ENCODE measurements around the gene CACNA1A.

CACNA1A gene

GRCh38 chr19:13417054-13417453 is 89.2 kb downstream of the CACNA1A start:
- no peak overlapping the region for H3K9ac ChIP-seq (ENCODE audit: low read depth, low read length)
- H3K4me1 ChIP-seq (ENCODE audit: insufficient read depth, low read length): no peaks in the 10 kb centered on the region
- no peaks in the 10 kb centered on the region for H3K27me3 ChIP-seq (ENCODE audit: insufficient read depth, low read length)
- H3K36me3 ChIP-seq (ENCODE audit: insufficient read depth, low read depth, low read length): no peaks in the 10 kb centered on the region
- no peak overlapping the region for H3K27ac ChIP-seq (ENCODE audit: low read length)
- H3K9me3 ChIP-seq (ENCODE audit: insufficient read depth, low read depth, low read length): peaks cover 8% of the 10 kb centered on the region; the same call in 1 of the 2 replicates
- no peak overlapping the region for H3K4me3 ChIP-seq (ENCODE audit: low read length)

GRCh38 chr19:13411899-13412298 is 94.4 kb downstream of the CACNA1A start:
- H3K36me3 ChIP-seq (ENCODE audit: insufficient read depth, low read depth, low read length): peaks cover 5% of the 10 kb centered on the region; the same call in 1 of the 2 replicates
- H3K27me3 ChIP-seq (ENCODE audit: insufficient read depth, low read length): no peaks in the 10 kb centered on the region
- H3K9me3 ChIP-seq (ENCODE audit: insufficient read depth, low read depth, low read length): no peaks in the 10 kb centered on the region
- H3K4me3 ChIP-seq (ENCODE audit: low read length): no peak overlapping the region
- no peaks in the 10 kb centered on the region for H3K4me1 ChIP-seq (ENCODE audit: insufficient read depth, low read length)
- no peak overlapping the region for H3K9ac ChIP-seq (ENCODE audit: low read depth, low read length)
- H3K27ac ChIP-seq (ENCODE audit: low read length): no peak overlapping the region

GRCh38 chr19:13410946-13411345 is 95.3 kb downstream of the CACNA1A start:
- Histone ChIP-seq H3K27ac (ENCODE audit: low read length) (no peak overlapping the region), H3K4me3 (ENCODE audit: low read length) (no peak overlapping the region), H3K4me1 (ENCODE audit: insufficient read depth, low read length) (no peaks in the 10 kb centered on the region), H3K9ac (ENCODE audit: low read depth, low read length) (no peak overlapping the region), H3K27me3 (ENCODE audit: insufficient read depth, low read length) (no peaks in the 10 kb centered on the region), H3K9me3 (ENCODE audit: insufficient read depth, low read depth, low read length) (no peaks in the 10 kb centered on the region), H3K36me3 (ENCODE audit: insufficient read depth, low read depth, low read length) (peaks cover 5% of the 10 kb centered on the region; the same call in 1 of the 2 replicates)

- H3K27ac ChIP-seq (ENCODE audit: low read length): no peak overlapping the region
- H3K9ac ChIP-seq (ENCODE audit: low read depth, low read length): no peak overlapping the region
- no peaks in the 10 kb centered on the region for H3K4me1 ChIP-seq (ENCODE audit: insufficient read depth, low read length)
- peaks cover 5% of the 10 kb centered on the region; the same call in 1 of the 2 replicates for H3K36me3 ChIP-seq (ENCODE audit: insufficient read depth, low read depth, low read length)
- H3K27me3 ChIP-seq (ENCODE audit: insufficient read depth, low read length): no peaks in the 10 kb centered on the region
- no peaks in the 10 kb centered on the region for H3K9me3 ChIP-seq (ENCODE audit: insufficient read depth, low read depth, low read length)
- no peak overlapping the region for H3K4me3 ChIP-seq (ENCODE audit: low read length)
Observed at GRCh38 chr19:13408889-13409518, 97.3 kb downstream of the CACNA1A start.

- Histone ChIP-seq H3K9ac (ENCODE audit: low read depth, low read length) (no peak overlapping the region), H3K36me3 (ENCODE audit: insufficient read depth, low read depth, low read length) (peaks cover 5% of the 10 kb centered on the region; the same call in 1 of the 2 replicates), H3K27ac (ENCODE audit: low read length) (no peak overlapping the region), H3K27me3 (ENCODE audit: insufficient read depth, low read length) (no peaks in the 10 kb centered on the region), H3K4me1 (ENCODE audit: insufficient read depth, low read length) (no peaks in the 10 kb centered on the region), H3K9me3 (ENCODE audit: insufficient read depth, low read depth, low read length) (no peaks in the 10 kb centered on the region), H3K4me3 (ENCODE audit: low read length) (no peak overlapping the region)
Observed at GRCh38 chr19:13404236-13404635, 102.0 kb downstream of the CACNA1A start.

GRCh38 chr19:13401388-13401787 is 104.9 kb downstream of the CACNA1A start:
- no peaks in the 10 kb centered on the region for H3K27me3 ChIP-seq (ENCODE audit: insufficient read depth, low read length)
- no peak overlapping the region for H3K9ac ChIP-seq (ENCODE audit: low read depth, low read length)
- H3K4me1 ChIP-seq (ENCODE audit: insufficient read depth, low read length): no peaks in the 10 kb centered on the region
- H3K9me3 ChIP-seq (ENCODE audit: insufficient read depth, low read depth, low read length): no peaks in the 10 kb centered on the region
- H3K36me3 ChIP-seq (ENCODE audit: insufficient read depth, low read depth, low read length): no peaks in the 10 kb centered on the region
- H3K27ac ChIP-seq (ENCODE audit: low read length): no peak overlapping the region
- H3K4me3 ChIP-seq (ENCODE audit: low read length): no peak overlapping the region

- H3K27ac ChIP-seq (ENCODE audit: low read length): no peak overlapping the region
Observed at GRCh38 chr19:13400296-13400695, 106.0 kb downstream of the CACNA1A start.

GRCh38 chr19:13399746-13400145 is 106.5 kb downstream of the CACNA1A start:
- no peak overlapping the region for H3K4me3 ChIP-seq (ENCODE audit: low read length)
- no peak overlapping the region for H3K27ac ChIP-seq (ENCODE audit: low read length)
- H3K9ac ChIP-seq (ENCODE audit: low read depth, low read length): no peak overlapping the region
- no peaks in the 10 kb centered on the region for H3K27me3 ChIP-seq (ENCODE audit: insufficient read depth, low read length)
- no peaks in the 10 kb centered on the region for H3K9me3 ChIP-seq (ENCODE audit: insufficient read depth, low read depth, low read length)
- no peaks in the 10 kb centered on the region for H3K36me3 ChIP-seq (ENCODE audit: insufficient read depth, low read depth, low read length)
- no peaks in the 10 kb centered on the region for H3K4me1 ChIP-seq (ENCODE audit: insufficient read depth, low read length)

More at GRCh38 chr19:13400296-13400695, 106.0 kb downstream of the CACNA1A start:
- Histone ChIP-seq H3K27me3 (ENCODE audit: insufficient read depth, low read length) (no peaks in the 10 kb centered on the region), H3K9ac (ENCODE audit: low read depth, low read length) (no peak overlapping the region), H3K9me3 (ENCODE audit: insufficient read depth, low read depth, low read length) (no peaks in the 10 kb centered on the region), H3K4me1 (ENCODE audit: insufficient read depth, low read length) (no peaks in the 10 kb centered on the region), H3K4me3 (ENCODE audit: low read length) (no peak overlapping the region), H3K36me3 (ENCODE audit: insufficient read depth, low read depth, low read length) (no peaks in the 10 kb centered on the region)

GRCh38 chr19:13398780-13399726 is 107.2 kb downstream of the CACNA1A start:
- Histone ChIP-seq H3K36me3 (ENCODE audit: insufficient read depth, low read depth, low read length) (no peaks in the 10 kb centered on the region), H3K9ac (ENCODE audit: low read depth, low read length) (no peak overlapping the region), H3K9me3 (ENCODE audit: insufficient read depth, low read depth, low read length) (no peaks in the 10 kb centered on the region), H3K27me3 (ENCODE audit: insufficient read depth, low read length) (no peaks in the 10 kb centered on the region), H3K27ac (ENCODE audit: low read length) (no peak overlapping the region), H3K4me1 (ENCODE audit: insufficient read depth, low read length) (no peaks in the 10 kb centered on the region), H3K4me3 (ENCODE audit: low read length) (no peak overlapping the region)

- no peak overlapping the region for H3K4me3 ChIP-seq (ENCODE audit: low read length)
- H3K9me3 ChIP-seq (ENCODE audit: insufficient read depth, low read depth, low read length): no peaks in the 10 kb centered on the region
- no peak overlapping the region for H3K9ac ChIP-seq (ENCODE audit: low read depth, low read length)
- H3K27ac ChIP-seq (ENCODE audit: low read length): no peak overlapping the region
- H3K36me3 ChIP-seq (ENCODE audit: insufficient read depth, low read depth, low read length): no peaks in the 10 kb centered on the region
- H3K27me3 ChIP-seq (ENCODE audit: insufficient read depth, low read length): no peaks in the 10 kb centered on the region
- no peaks in the 10 kb centered on the region for H3K4me1 ChIP-seq (ENCODE audit: insufficient read depth, low read length)
Observed at GRCh38 chr19:13398182-13398581, 108.1 kb downstream of the CACNA1A start.

- no peaks in the 10 kb centered on the region for H3K27me3 ChIP-seq (ENCODE audit: insufficient read depth, low read length)
- no peak overlapping the region for H3K27ac ChIP-seq (ENCODE audit: low read length)
- no peak overlapping the region for H3K4me3 ChIP-seq (ENCODE audit: low read length)
Observed at GRCh38 chr19:13396250-13397080, 109.8 kb downstream of the CACNA1A start.

More at GRCh38 chr19:13396250-13397080, 109.8 kb downstream of the CACNA1A start:
- H3K36me3 ChIP-seq (ENCODE audit: insufficient read depth, low read depth, low read length): no peaks in the 10 kb centered on the region
- H3K9ac ChIP-seq (ENCODE audit: low read depth, low read length): no peak overlapping the region
- no peaks in the 10 kb centered on the region for H3K4me1 ChIP-seq (ENCODE audit: insufficient read depth, low read length)
- no peaks in the 10 kb centered on the region for H3K9me3 ChIP-seq (ENCODE audit: insufficient read depth, low read depth, low read length)
